ENCODE measurements around the gene DNAJC5G.
A peak's percentile ranks its signal among the peaks of the same experiment; 100 is the strongest.

DNAJC5G gene

GRCh38 chr2:27322766-27323595 lies 47.7 kb downstream of the DNAJC5G start, which contains the start of gene MPV17 (continued):
- TF ChIP-seq, protein P1, sequence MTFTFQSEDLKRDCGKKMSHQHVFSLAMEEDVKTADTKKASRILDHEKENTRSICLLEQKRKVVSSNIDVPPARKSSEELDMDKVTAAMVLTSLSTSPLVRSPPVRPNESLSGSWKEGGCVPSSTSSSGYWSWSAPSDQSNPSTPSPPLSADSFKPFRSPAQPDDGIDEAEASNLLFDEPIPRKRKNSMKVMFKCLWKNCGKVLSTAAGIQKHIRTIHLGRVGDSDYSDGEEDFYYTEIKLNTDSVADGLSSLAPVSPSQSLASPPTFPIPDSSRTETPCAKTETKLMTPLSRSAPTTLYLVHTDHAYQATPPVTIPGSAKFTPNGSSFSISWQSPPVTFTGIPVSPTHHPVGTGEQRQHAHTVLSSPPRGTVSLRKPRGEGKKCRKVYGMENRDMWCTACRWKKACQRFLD (tag by site-specific recombination; IDR thresholded peaks at IDR 0.05), result no peak
- TF ChIP-seq ZNF76 (tag by site-specific recombination; IDR thresholded peaks at IDR 0.05; ENCODE audit: borderline replicate concordance, low read depth), result peak; percentile 58; the same call in 1 of the 2 replicates
- TF ChIP-seq, protein P2, sequence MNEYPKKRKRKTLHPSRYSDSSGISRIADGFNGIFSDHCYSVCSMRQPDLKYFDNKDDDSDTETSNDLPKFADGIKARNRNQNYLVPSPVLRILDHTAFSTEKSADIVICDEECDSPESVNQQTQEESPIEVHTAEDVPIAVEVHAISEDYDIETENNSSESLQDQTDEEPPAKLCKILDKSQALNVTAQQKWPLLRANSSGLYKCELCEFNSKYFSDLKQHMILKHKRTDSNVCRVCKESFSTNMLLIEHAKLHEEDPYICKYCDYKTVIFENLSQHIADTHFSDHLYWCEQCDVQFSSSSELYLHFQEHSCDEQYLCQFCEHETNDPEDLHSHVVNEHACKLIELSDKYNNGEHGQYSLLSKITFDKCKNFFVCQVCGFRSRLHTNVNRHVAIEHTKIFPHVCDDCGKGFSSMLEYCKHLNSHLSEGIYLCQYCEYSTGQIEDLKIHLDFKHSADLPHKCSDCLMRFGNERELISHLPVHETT (tag by site-specific recombination; IDR thresholded peaks at IDR 0.05), result no peak
- TF ChIP-seq ZNF621 (tag by site-specific recombination; IDR thresholded peaks at IDR 0.05), result no peak
- TF ChIP-seq ZNF112 (tag by site-specific recombination; IDR thresholded peaks at IDR 0.05), result no peak
- TF ChIP-seq, protein P3, sequence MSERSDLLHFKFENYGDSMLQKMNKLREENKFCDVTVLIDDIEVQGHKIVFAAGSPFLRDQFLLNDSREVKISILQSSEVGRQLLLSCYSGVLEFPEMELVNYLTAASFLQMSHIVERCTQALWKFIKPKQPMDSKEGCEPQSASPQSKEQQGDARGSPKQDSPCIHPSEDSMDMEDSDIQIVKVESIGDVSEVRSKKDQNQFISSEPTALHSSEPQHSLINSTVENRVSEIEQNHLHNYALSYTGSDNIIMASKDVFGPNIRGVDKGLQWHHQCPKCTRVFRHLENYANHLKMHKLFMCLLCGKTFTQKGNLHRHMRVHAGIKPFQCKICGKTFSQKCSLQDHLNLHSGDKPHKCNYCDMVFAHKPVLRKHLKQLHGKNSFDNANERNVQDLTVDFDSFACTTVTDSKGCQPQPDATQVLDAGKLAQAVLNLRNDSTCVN (tag by site-specific recombination; optimal IDR thresholded peaks at IDR 0.05), result no peak
- TF ChIP-seq, protein P4, sequence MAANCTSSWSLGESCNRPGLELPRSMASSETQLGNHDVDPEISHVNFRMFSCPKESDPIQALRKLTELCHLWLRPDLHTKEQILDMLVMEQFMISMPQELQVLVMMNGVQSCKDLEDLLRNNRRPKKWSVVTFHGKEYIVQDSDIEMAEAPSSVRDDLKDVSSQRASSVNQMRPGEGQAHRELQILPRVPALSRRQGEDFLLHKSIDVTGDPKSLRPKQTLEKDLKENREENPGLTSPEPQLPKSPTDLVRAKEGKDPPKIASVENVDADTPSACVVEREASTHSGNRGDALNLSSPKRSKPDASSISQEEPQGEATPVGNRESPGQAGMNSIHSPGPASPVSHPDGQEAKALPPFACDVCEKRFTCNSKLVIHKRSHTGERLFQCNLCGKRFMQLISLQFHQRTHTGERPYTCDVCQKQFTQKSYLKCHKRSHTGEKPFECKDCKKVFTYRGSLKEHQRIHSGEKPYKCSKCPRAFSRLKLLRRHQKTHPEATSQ (tag by site-specific recombination; IDR thresholded peaks at IDR 0.05), result no peak
- peak; percentile 79 for TF ChIP-seq SP2 (tag by site-specific recombination; IDR thresholded peaks at IDR 0.05)
- TF ChIP-seq, protein P5, sequence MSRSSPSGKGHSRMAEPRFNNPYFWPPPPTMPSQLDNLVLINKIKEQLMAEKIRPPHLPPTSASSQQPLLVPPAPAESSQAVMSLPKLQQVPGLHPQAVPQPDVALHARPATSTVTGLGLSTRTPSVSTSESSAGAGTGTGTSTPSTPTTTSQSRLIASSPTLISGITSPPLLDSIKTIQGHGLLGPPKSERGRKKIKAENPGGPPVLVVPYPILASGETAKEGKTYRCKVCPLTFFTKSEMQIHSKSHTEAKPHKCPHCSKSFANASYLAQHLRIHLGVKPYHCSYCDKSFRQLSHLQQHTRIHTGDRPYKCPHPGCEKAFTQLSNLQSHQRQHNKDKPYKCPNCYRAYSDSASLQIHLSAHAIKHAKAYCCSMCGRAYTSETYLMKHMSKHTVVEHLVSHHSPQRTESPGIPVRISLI (tag by site-specific recombination; IDR thresholded peaks at IDR 0.05), result no peak
- no peak for TF ChIP-seq ZIC2 (tag by site-specific recombination; IDR thresholded peaks at IDR 0.05)
- TF ChIP-seq ZNF623 (tag by site-specific recombination; IDR thresholded peaks at IDR 0.05), result no peak
- no peak for TF ChIP-seq ZNF768 (tag by site-specific recombination; IDR thresholded peaks at IDR 0.05)
- TF ChIP-seq, protein P6, sequence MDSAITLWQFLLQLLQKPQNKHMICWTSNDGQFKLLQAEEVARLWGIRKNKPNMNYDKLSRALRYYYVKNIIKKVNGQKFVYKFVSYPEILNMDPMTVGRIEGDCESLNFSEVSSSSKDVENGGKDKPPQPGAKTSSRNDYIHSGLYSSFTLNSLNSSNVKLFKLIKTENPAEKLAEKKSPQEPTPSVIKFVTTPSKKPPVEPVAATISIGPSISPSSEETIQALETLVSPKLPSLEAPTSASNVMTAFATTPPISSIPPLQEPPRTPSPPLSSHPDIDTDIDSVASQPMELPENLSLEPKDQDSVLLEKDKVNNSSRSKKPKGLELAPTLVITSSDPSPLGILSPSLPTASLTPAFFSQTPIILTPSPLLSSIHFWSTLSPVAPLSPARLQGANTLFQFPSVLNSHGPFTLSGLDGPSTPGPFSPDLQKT (IDR thresholded peaks at IDR 0.05; ENCODE audit: borderline replicate concordance, low read depth, low read length), result no peak
- no peak for TF ChIP-seq ZNF138 (tag by site-specific recombination; IDR thresholded peaks at IDR 0.05; ENCODE audit: borderline replicate concordance)
- no peak for TF ChIP-seq ZNF624 (tag by site-specific recombination; IDR thresholded peaks at IDR 0.05)
- TF ChIP-seq EGR2 (tag by site-specific recombination; IDR thresholded peaks at IDR 0.05; ENCODE audit: low read depth), result peak; percentile 22; the same call in 1 of the 2 replicates
- no peak for TF ChIP-seq SALL2 (tag by site-specific recombination; IDR thresholded peaks at IDR 0.05; ENCODE audit: borderline replicate concordance)
- peak; percentile 45; the same call in 1 of the 2 replicates for TF ChIP-seq ZNF335 (tag by site-specific recombination; conservative IDR thresholded peaks at IDR 0.05)
- 0 out of 2 replicates have a peak, but pooled peaks have one; percentile 30 for TF ChIP-seq ZEB2 (tag by site-specific recombination; IDR thresholded peaks at IDR 0.05)
- no peak for TF ChIP-seq ZNF571 (tag by site-specific recombination; IDR thresholded peaks at IDR 0.05)
- no peak for TF ChIP-seq ZNF132 (tag by site-specific recombination; IDR thresholded peaks at IDR 0.05; ENCODE audit: borderline replicate concordance)
- TF ChIP-seq, protein P7, sequence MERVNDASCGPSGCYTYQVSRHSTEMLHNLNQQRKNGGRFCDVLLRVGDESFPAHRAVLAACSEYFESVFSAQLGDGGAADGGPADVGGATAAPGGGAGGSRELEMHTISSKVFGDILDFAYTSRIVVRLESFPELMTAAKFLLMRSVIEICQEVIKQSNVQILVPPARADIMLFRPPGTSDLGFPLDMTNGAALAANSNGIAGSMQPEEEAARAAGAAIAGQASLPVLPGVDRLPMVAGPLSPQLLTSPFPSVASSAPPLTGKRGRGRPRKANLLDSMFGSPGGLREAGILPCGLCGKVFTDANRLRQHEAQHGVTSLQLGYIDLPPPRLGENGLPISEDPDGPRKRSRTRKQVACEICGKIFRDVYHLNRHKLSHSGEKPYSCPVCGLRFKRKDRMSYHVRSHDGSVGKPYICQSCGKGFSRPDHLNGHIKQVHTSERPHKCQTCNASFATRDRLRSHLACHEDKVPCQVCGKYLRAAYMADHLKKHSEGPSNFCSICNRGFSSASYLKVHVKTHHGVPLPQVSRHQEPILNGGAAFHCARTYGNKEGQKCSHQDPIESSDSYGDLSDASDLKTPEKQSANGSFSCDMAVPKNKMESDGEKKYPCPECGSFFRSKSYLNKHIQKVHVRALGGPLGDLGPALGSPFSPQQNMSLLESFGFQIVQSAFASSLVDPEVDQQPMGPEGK (tag by site-specific recombination; IDR thresholded peaks at IDR 0.05), result 0 out of 2 replicates have a peak, but pooled peaks have one; percentile 39
- TF ChIP-seq ZNF174 (tag by site-specific recombination; IDR thresholded peaks at IDR 0.05), result no peak
- TF ChIP-seq ZNF223 (tag by site-specific recombination; IDR thresholded peaks at IDR 0.05), result no peak
- TF ChIP-seq HIC1 (tag by site-specific recombination; IDR thresholded peaks at IDR 0.05), result peak; percentile 56; the same call in 1 of the 2 replicates
- no peak for TF ChIP-seq ZNF561 (tag by site-specific recombination; IDR thresholded peaks at IDR 0.05; ENCODE audit: borderline replicate concordance)

Measured in HEK293 (cell line).